Esophagus muscularis mucosa (tissue), 4 donors: Measurements from ENCODE around the gene RPL7A. TPM values are rescaled to one million over a fixed set of nuclear protein-coding genes. Genes with fewer than 3 reads are reported as not detected.

Experiments used
- DNase-seq: peaks from one replicate; pipeline ENCODE4 v3.0.0-alpha.2; 2017; ENCODE audit errors: extremely low spot score
- H3K27ac ChIP-seq, 4 donors: fragments of 200-600 bp; sonication (generic); replicated peaks in 1 of 4; 1 replicate in 3 of 4; 2 replicates in 1 of 4; pipeline ENCODE4 v1.5.1; 2016 to 2019; ENCODE audit warnings: mild to moderate bottlenecking in 1 of 4
- H3K27me3 ChIP-seq, 4 donors: fragments of 200-600 bp; sonication (generic); one replicate each; pipeline versions ENCODE4 v1.5.1 to v1.6.0; 2016 to 2019
- H3K36me3 ChIP-seq, 4 donors: fragments of 200-600 bp; sonication (generic); one replicate each; pipeline ENCODE4 v1.5.1; 2016 to 2019
- H3K4me1 ChIP-seq, 4 donors: fragments of 200-600 bp; sonication (generic); one replicate each; pipeline ENCODE4 v1.5.1; 2016 to 2019
- H3K4me3 ChIP-seq, 4 donors: fragments of 200-600 bp; sonication (generic); 1 replicate in 2 of 4; 2 replicates in 2 of 4; pipeline ENCODE4 v1.5.1; 2016 to 2019; ENCODE audit warnings: mild to moderate bottlenecking in 4 of 4, moderate library complexity in 1 of 4
- H3K9me3 ChIP-seq, 4 donors: fragments of 200-600 bp; sonication (generic); 1 replicate in 3 of 4; 2 replicates in 1 of 4; pipeline ENCODE4 v1.5.1; 2016 to 2019
- CTCF ChIP-seq, 3 experiments: fragments of 200-600 bp in 2 of 3; fragments of 450-650 bp in 1 of 3; sonication (generic) in 2 of 3; IDR thresholded peaks; one replicate each; pipeline ENCODE4 v1.5.1; 2017 to 2019; ENCODE audit warnings: antibody characterized with exemption in 3 of 3, mild to moderate bottlenecking in 2 of 3, moderate library complexity in 1 of 3
- EP300 ChIP-seq: sonication (generic); formaldehyde crosslinking; IDR thresholded peaks from one replicate; pipeline ENCODE4 v1.6.1; 2017; ENCODE audit warnings: antibody characterized with exemption
- POLR2A ChIP-seq: fragments of 450-650 bp; IDR thresholded peaks from one replicate; pipeline ENCODE4 v1.6.1; 2017; ENCODE audit warnings: antibody characterized with exemption, moderate library complexity, mild to moderate bottlenecking, low read depth
- POLR2AphosphoS5 ChIP-seq, 2 donors: sonication (generic); formaldehyde crosslinking; IDR thresholded peaks; one replicate each; pipeline ENCODE4 v1.6.1; 2017; ENCODE audit warnings: antibody characterized with exemption in 2 of 2
- WGBS: methylation state at CpG from one replicate; pipeline ENCODE4 v1.1.5; 2018; 5-methylcytosine and 5-hydroxymethylcytosine counted together
- intact Hi-C: fragments of 100-400 bp; cut with DNase I; formaldehyde crosslinking; loops from one replicate; pipeline ENCODE4 v1.15.1; 2023
- total RNA-seq, 4 donors: library from RNA; depleted of rRNA; stranded (reverse); fragments of >200 nt; gene quantifications; one replicate each; pipeline versions ENCODE4 v1.1.0 to v1.2.1, GENCODE V29; 2016

The RPL7A gene
- total RNA-seq, 4 donors from 2014 or later = 1,466 to 2,142 (median 1,771) TPM

DNA sequence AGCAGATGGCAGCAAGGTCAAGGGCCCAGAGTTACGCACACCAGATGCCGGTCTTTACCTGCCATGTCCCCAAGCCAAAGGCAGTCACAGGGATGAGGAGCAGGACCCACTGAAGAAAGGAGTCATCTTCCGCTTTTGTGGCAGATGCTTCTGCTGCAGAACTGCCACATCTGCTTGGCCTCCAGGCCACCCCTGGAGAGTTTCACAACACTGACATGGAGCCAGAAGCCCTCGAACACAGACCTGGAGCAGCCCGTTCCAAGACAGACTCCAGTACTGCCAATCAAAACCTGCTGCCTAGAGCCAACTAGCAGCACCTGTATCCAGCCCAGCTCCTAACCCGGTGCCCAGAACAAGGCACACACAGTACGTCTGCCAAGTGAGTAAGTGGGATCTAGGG lies 6.7 kb downstream of the RPL7A start:
- TF ChIP-seq POLR2A (no peak), EP300 (no peak), POLR2AphosphoS5 (IDR thresholded peaks at IDR 0.05) (no peak), CTCF (IDR thresholded peaks at IDR 0.05) (no peak)
- WGBS = 100% methylated on average over 2 of the region's 7 CpGs
- Histone ChIP-seq H3K36me3 (peaks cover 30 to 59% (median 48%) of the 10 kb centered on the region in 4 donors), H3K9me3 (no peaks in the 10 kb centered on the region), H3K27ac (no peak overlapping the region), H3K4me1 (peaks cover 30 to 47% (median 41%) of the 10 kb centered on the region in 4 donors), H3K27me3 (no peaks in the 10 kb centered on the region), H3K4me3 (no peak overlapping the region)
- intact Hi-C loops = no loop called here
- no peak for DNase-seq

DNA sequence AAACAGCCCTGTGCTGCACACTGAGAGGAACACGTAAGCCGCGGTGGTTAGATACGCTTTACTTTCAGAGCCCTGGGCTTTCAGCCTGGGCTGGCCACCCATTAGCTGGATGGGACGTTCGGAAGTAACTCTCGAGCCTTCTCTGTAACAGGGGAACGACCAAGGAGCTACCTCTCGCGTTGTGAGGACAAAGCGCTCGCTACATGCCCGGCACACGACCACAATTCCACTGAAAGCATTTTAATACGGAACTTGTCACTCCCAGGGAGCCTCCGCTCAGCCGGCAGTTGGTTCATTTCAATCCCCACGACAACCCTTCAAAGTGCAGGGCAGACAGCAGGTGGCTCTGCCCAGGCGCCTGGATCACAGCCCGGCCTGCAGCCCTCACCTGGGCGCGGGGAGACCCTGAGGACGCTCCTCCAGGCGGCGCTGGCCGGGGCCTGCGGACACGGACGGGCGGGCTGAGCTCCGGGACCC lies 7.9 kb downstream of the RPL7A start:
- no peak for TF ChIP-seq EP300
- peak in 1 of 3 experiments; percentile 8 for TF ChIP-seq CTCF (IDR thresholded peaks at IDR 0.05)
- Histone ChIP-seq H3K27me3 (no peaks in the 10 kb centered on the region), H3K36me3 (peaks cover 25 to 59% (median 47%) of the 10 kb centered on the region in 4 donors), H3K27ac (peak overlapping the region; percentile 67 to 90 (median 78)), H3K4me3 (peak overlapping the region; percentile 81 to 88 (median 85)), H3K4me1 (peaks cover 27 to 40% (median 36%) of the 10 kb centered on the region in 4 donors), H3K9me3 (no peaks in the 10 kb centered on the region)
- intact Hi-C loops = no loop called here
- WGBS = 1% methylated on average over 18 of the region's 31 CpGs
- DNase-seq = no peak

- TF ChIP-seq POLR2A (no peak), POLR2AphosphoS5 (IDR thresholded peaks at IDR 0.05) (peak; percentile 77 to 88)
- peak within 1 kb of the TSS; percentile 81 to 88 (median 85) for H3K4me3 ChIP-seq
- H3K9me3 ChIP-seq = no peaks in the 10 kb centered on the region
- 0% methylated on average over 13 of the region's 78 CpGs for WGBS
- peak within 1 kb of the TSS; percentile 67 to 90 (median 78) for H3K27ac ChIP-seq
- DNase-seq = peak; percentile 96
- intact Hi-C loops = no loop called here
- no peaks in the 10 kb centered on the region for H3K27me3 ChIP-seq
- peaks cover 27 to 40% (median 36%) of the 10 kb centered on the region in 4 donors for H3K4me1 ChIP-seq
- H3K36me3 ChIP-seq = peaks cover 25 to 59% (median 47%) of the 10 kb centered on the region in 4 donors
Observed at GRCh38 chr9:133356391-133357091, 8.5 kb downstream of the RPL7A start, which contains the start of the genes SURF1 and SURF2. SURF1 (minus strand) TSS chr9:133356487; CDS start chr9:133356453, 34 bp downstream. SURF2 (plus strand) TSS chr9:133356550; CDS start chr9:133356593, 43 bp downstream.

- H3K36me3 ChIP-seq = peaks cover 22 to 59% (median 47%) of the 10 kb centered on the region in 4 donors
- no peak for DNase-seq
- no peak for TF ChIP-seq POLR2AphosphoS5 (IDR thresholded peaks at IDR 0.05)
- no peak for TF ChIP-seq EP300
- no peak for TF ChIP-seq POLR2A
- TF ChIP-seq CTCF (IDR thresholded peaks at IDR 0.05) = no peak
- WGBS = 88% methylated on average over 10 of the region's 14 CpGs
- no peaks in the 10 kb centered on the region for H3K9me3 ChIP-seq
- H3K4me1 ChIP-seq = peaks cover 27 to 40% (median 36%) of the 10 kb centered on the region in 4 donors
- peak overlapping the region in 1 of 4 donors; percentile 86 for H3K4me3 ChIP-seq
- no peaks in the 10 kb centered on the region for H3K27me3 ChIP-seq
- intact Hi-C loops = no loop called here
- no peak overlapping the region for H3K27ac ChIP-seq
Observed at GRCh38 chr9:133357656-133358055, 9.6 kb downstream of the RPL7A start.

GRCh38 chr9:133359399-133360175 lies 11.6 kb downstream of the RPL7A start:
- no peaks in the 10 kb centered on the region for H3K9me3 ChIP-seq
- no peak overlapping the region for H3K4me3 ChIP-seq
- no peak for DNase-seq
- no peaks in the 10 kb centered on the region for H3K27me3 ChIP-seq
- intact Hi-C loops = no loop called here
- no peak for TF ChIP-seq POLR2A
- no peak for TF ChIP-seq EP300
- no peak for TF ChIP-seq POLR2AphosphoS5 (IDR thresholded peaks at IDR 0.05)
- no peak for TF ChIP-seq CTCF (IDR thresholded peaks at IDR 0.05)
- WGBS = 62% methylated on average over 12 of the region's 20 CpGs
- H3K27ac ChIP-seq = peak overlapping the region in 2 of 4 donors; percentile 6 to 7
- H3K4me1 ChIP-seq = peaks cover 25 to 35% (median 31%) of the 10 kb centered on the region in 4 donors
- peaks cover 40 to 60% (median 53%) of the 10 kb centered on the region in 4 donors for H3K36me3 ChIP-seq
